Tibial nerve (tissue), 4 donors: Measurements from ENCODE around the gene SLC38A3. TPM values are rescaled to one million over a fixed set of nuclear protein-coding genes. Genes with fewer than 3 reads are reported as not detected.
"Not testable (repeated sequence)": the region's sequence is repeated elsewhere in the genome, so short reads cannot be mapped to it uniquely, and the experiment has no call there.

Experiments
- DNase-seq, 2 donors: peaks; one replicate each; pipeline ENCODE4 v3.0.0-alpha.2; 2019; ENCODE audit warnings: low spot score in 2 of 2
- H3K27ac ChIP-seq, 4 donors: fragments of 200-600 bp; sonication (generic) in 3 of 4; one replicate each; pipeline ENCODE4 v1.5.1; 2017 to 2019; ENCODE audit warnings: mild to moderate bottlenecking in 1 of 4
- H3K27me3 ChIP-seq, 2 donors: fragments of 200-600 bp; sonication (generic) in 1 of 2; one replicate each; pipeline versions ENCODE4 v1.5.1 to v1.6.0; 2017 to 2019
- H3K36me3 ChIP-seq, 3 donors: fragments of 200-600 bp; sonication (generic); one replicate each; pipeline ENCODE4 v1.5.1; 2018 to 2019
- H3K4me1 ChIP-seq, 4 donors: fragments of 200-600 bp; sonication (generic) in 3 of 4; one replicate each; pipeline ENCODE4 v1.5.1; 2017 to 2019
- H3K4me3 ChIP-seq, 4 donors: fragments of 200-600 bp; sonication (generic) in 3 of 4; one replicate each; pipeline ENCODE4 v1.5.1; 2017 to 2019; ENCODE audit warnings: mild to moderate bottlenecking in 1 of 4, moderate library complexity in 1 of 4
- H3K9me3 ChIP-seq, 4 donors: fragments of 200-600 bp; sonication (generic) in 3 of 4; one replicate each; pipeline ENCODE4 v1.5.1; 2017 to 2019
- CTCF ChIP-seq, 5 experiments: fragments of 200-600 bp in 3 of 5; fragments of 450-650 bp in 2 of 5; sonication (generic) in 3 of 5; IDR thresholded peaks; one replicate each; pipeline ENCODE4 v1.5.1; 2016 to 2019; ENCODE audit warnings: antibody characterized with exemption in 5 of 5, mild to moderate bottlenecking in 3 of 5, moderate library complexity in 2 of 5
- EP300 ChIP-seq, 2 donors: sonication (generic); formaldehyde crosslinking; IDR thresholded peaks; one replicate each; pipeline ENCODE4 v1.6.1; 2017; ENCODE audit warnings: antibody characterized with exemption in 2 of 2, mild to moderate bottlenecking in 1 of 2
- POLR2A ChIP-seq, 2 donors: fragments of 450-650 bp; IDR thresholded peaks; one replicate each; pipeline ENCODE4 v1.6.1; 2017; ENCODE audit warnings: antibody characterized with exemption in 2 of 2, mild to moderate bottlenecking in 2 of 2, moderate library complexity in 2 of 2
- WGBS, 2 donors: methylation state at CpG; one replicate each; pipeline ENCODE4 v1.1.5; 2018; 5-methylcytosine and 5-hydroxymethylcytosine counted together
- total RNA-seq, 4 donors: library from RNA; depleted of rRNA; stranded (reverse); fragments of >200 nt; gene quantifications; one replicate each; pipeline ENCODE4 v1.1.0, GENCODE V29; 2016

The SLC38A3 gene
- total RNA-seq, 4 donors from 2014 or later: 0.21 to 8.1 (median 1.5) TPM

GRCh38 chr3:50226888-50227389, 21.9 kb downstream of the SLC38A3 start:
- Histone ChIP-seq H3K36me3 (no peaks in the 10 kb centered on the region), H3K27me3 (no peaks in the 10 kb centered on the region), H3K9me3 (no peaks in the 10 kb centered on the region), H3K4me1 (peaks cover 0 to 33% (median 14%) of the 10 kb centered on the region in 4 donors), H3K4me3 (peak overlapping the region; percentile 49 to 79 (median 58)), H3K27ac (peak overlapping the region; percentile 47 to 88 (median 70))
- TF ChIP-seq EP300 (IDR thresholded peaks at IDR 0.05): no peak
- no peak for TF ChIP-seq POLR2A (IDR thresholded peaks at IDR 0.05)
- TF ChIP-seq CTCF (IDR thresholded peaks at IDR 0.05): no peak
- DNase-seq: peak in 1 of 2 donors; percentile 51
- WGBS, 2 donors: 1 to 2% methylated on average over 20 to 24 of the region's 40 CpGs

- WGBS, 2 donors: 2 to 3% methylated on average over 25 to 43 of the region's 51 CpGs
- TF ChIP-seq POLR2A (IDR thresholded peaks at IDR 0.05) (peak in 1 of 2 donors; percentile 46), CTCF (IDR thresholded peaks at IDR 0.05) (peak; percentile 90 to 99 (median 96)), EP300 (IDR thresholded peaks at IDR 0.05) (peak; percentile 67 to 81)
- no peaks in the 10 kb centered on the region for H3K36me3 ChIP-seq
- peak overlapping the region; percentile 49 to 79 (median 58) for H3K4me3 ChIP-seq
- peak overlapping the region; percentile 47 to 88 (median 70) for H3K27ac ChIP-seq
- peak; percentile 72 to 78 for DNase-seq
- H3K4me1 ChIP-seq: peaks cover 0 to 33% (median 14%) of the 10 kb centered on the region in 4 donors
- H3K9me3 ChIP-seq: no peaks in the 10 kb centered on the region
- H3K27me3 ChIP-seq: no peaks in the 10 kb centered on the region
Measured at GRCh38 chr3:50227390-50228183, 22.5 kb downstream of the SLC38A3 start.

- H3K36me3 ChIP-seq: not testable (repeated sequence)
Measured at GRCh38 chr3:50228184-50228763, 23.2 kb downstream of the SLC38A3 start.

GRCh38 chr3:50229490-50229889, 24.4 kb downstream of the SLC38A3 start:
- H3K4me3 ChIP-seq: no peak overlapping the region
- TF ChIP-seq EP300 (IDR thresholded peaks at IDR 0.05) (no peak), CTCF (IDR thresholded peaks at IDR 0.05) (no peak), POLR2A (IDR thresholded peaks at IDR 0.05) (no peak)
- 91 to 93% methylated on average over 3 of the region's 3 CpGs for WGBS, 2 donors

More at GRCh38 chr3:50228184-50228763, 23.2 kb downstream of the SLC38A3 start:
- H3K9me3 ChIP-seq, DNase-seq, H3K27me3 ChIP-seq: not testable (repeated sequence)
- Histone ChIP-seq H3K27ac (peak overlapping the region in 3 of 4 donors; percentile 57 to 88 (median 82)), H3K4me1 (peaks cover 0 to 33% (median 14%) of the 10 kb centered on the region in 4 donors), H3K4me3 (peak overlapping the region in 3 of 4 donors; percentile 57 to 79 (median 59))
- 39 to 43% methylated on average over 15 of the region's 15 CpGs for WGBS, 2 donors

GRCh38 chr3:50230104-50230793, 25.2 kb downstream of the SLC38A3 start:
- Histone ChIP-seq H3K27me3 (no peaks in the 10 kb centered on the region), H3K4me1 (peaks cover 0 to 43% (median 21%) of the 10 kb centered on the region in 4 donors), H3K27ac (peak overlapping the region in 2 of 4 donors; percentile 29 to 55), H3K4me3 (no peak overlapping the region), H3K36me3 (no peaks in the 10 kb centered on the region), H3K9me3 (no peaks in the 10 kb centered on the region)
- no peak for DNase-seq
- TF ChIP-seq POLR2A (IDR thresholded peaks at IDR 0.05) (no peak), EP300 (IDR thresholded peaks at IDR 0.05) (no peak), CTCF (IDR thresholded peaks at IDR 0.05) (no peak)
- 65 to 78% methylated on average over 7 to 8 of the region's 8 CpGs for WGBS, 2 donors

More at GRCh38 chr3:50229490-50229889, 24.4 kb downstream of the SLC38A3 start:
- Histone ChIP-seq H3K27me3 (no peaks in the 10 kb centered on the region), H3K27ac (peak overlapping the region in 2 of 4 donors; percentile 41 to 55), H3K9me3 (no peaks in the 10 kb centered on the region), H3K36me3 (no peaks in the 10 kb centered on the region), H3K4me1 (peaks cover 0 to 35% (median 14%) of the 10 kb centered on the region in 4 donors)
- DNase-seq: no peak
